Skeletal muscle satellite cell (primary cell): ENCODE measurements around the gene EZR.
"Not testable (repeated sequence)": the region's sequence is repeated elsewhere in the genome, so short reads cannot be mapped to it uniquely, and the experiment has no call there.

Source experiments
- H3K27me3 ChIP-seq: 2 replicates; pipeline ENCODE4 v1.7.0; 2013; ENCODE audit warnings: low read length; ENCODE audit not compliant: control insufficient read depth, insufficient read depth
- H3K36me3 ChIP-seq: 2 replicates; pipeline ENCODE4 v1.7.0; 2013; ENCODE audit warnings: mild to moderate bottlenecking, control low read depth, low read length; ENCODE audit not compliant: insufficient read depth
- H3K4me1 ChIP-seq: 2 replicates; pipeline ENCODE4 v1.7.0; 2013; ENCODE audit warnings: low read length; ENCODE audit not compliant: control insufficient read depth, insufficient read depth
- H3K4me2 ChIP-seq: 2 replicates; pipeline ENCODE4 v1.7.0; 2013; ENCODE audit warnings: mild to moderate bottlenecking, low read length
- H3K4me3 ChIP-seq: 2 replicates; pipeline ENCODE4 v1.7.0; 2013; ENCODE audit warnings: low read length
- H3K9ac ChIP-seq: 2 replicates; pipeline ENCODE4 v1.7.0; 2013; ENCODE audit warnings: mild to moderate bottlenecking, low read depth, low read length, moderate library complexity
- H3K9me3 ChIP-seq: replicated peaks from 2 replicates; pipeline ENCODE4 v1.7.0; 2013; ENCODE audit warnings: mild to moderate bottlenecking, control low read depth, low read length

EZR gene

DNA sequence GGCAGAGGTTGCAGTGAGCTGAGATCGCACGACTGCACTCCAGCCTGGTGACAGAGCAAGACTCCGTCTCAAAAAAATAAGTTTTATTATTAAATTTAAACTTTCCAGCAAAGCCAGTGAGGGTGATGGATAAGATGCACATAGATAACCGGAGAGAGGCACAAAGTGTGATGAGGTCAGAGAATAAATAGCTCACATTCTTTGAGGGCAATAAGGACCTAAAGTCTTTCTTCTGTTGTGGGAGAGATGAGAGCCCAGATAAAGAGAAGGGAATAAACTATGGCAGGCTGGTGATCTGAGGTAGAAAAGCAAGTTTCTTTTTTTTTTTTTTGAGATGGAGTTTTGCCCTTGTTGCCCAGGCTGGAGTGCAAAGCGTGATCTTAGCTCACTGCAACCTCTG is 20.6 kb upstream of the EZR start:
- H3K4me1 ChIP-seq: no peaks in the 10 kb centered on the region
- H3K4me2 ChIP-seq: no peak overlapping the region
- H3K36me3 ChIP-seq: no peaks in the 10 kb centered on the region
- no peak overlapping the region for H3K9ac ChIP-seq
- no peaks in the 10 kb centered on the region for H3K27me3 ChIP-seq
- H3K9me3 ChIP-seq: no peaks in the 10 kb centered on the region
- H3K4me3 ChIP-seq: no peak overlapping the region

DNA sequence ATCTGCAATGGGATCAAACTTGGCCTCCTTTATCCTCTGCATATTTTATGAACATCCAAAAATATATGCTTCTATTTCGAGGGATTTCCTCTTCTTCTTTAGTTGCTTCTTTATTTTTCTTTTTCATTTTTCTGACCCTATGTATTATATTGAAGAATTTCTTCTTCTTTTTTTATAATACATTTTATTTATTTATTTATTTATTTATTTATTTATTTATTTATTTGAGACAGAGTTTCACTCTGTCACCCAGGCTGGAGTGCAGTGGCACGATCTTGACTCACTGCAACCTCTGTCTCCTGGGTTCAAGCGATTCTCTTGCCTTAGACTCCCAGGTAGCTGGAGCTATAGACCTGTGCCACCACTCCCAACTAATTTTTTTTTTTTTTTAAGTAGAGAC is 19.6 kb upstream of the EZR start:
- H3K9ac ChIP-seq, H3K9me3 ChIP-seq, H3K27me3 ChIP-seq, H3K4me2 ChIP-seq, H3K4me3 ChIP-seq, H3K36me3 ChIP-seq, H3K4me1 ChIP-seq: not testable (repeated sequence)

DNA sequence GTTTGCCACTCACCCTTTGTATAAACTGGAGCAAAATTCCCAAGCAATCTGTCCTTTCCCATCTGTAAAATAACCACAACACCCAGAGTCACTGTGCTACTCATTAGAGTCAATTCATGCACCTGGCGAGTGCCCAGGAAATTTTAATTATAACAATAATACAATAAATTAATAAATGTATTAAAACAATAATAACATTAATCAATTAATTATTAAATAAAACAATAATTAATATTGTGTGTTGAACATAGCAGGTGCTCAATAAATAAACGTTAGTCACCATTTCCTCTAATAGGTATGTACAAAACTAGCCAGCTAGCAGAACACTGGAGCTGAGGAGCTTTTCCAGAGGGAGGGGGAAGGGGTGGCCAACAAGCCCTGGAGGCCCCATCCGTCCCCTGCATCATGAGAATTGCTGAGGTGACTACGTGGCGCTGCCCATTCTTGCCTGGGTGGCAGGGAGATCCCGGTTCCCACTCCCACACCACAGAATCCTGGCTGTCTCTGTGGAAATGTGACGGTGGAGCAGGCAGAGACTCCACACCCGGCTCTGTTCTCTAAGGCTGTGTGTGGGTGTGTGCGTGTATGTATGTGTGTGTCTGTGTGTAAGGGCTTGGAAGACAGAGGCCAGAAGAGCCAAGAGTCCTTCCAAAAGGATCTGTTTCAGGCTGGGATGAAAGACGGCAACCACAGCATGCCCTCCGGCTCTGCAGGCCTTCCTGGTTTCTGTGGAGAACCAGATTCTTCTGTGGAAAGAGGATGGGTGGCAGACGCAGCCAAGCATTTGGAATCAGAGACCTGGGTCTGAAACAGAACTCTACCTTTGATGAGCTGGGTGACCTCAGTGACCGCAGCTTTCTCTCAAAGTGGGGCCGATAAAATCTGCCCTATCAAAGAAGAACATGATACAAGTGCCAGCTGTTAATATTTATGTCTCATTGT is 18.8 kb upstream of the EZR start:
- Histone ChIP-seq H3K4me3 (no peak overlapping the region), H3K27me3 (no peaks in the 10 kb centered on the region), H3K9me3 (no peaks in the 10 kb centered on the region), H3K36me3 (no peaks in the 10 kb centered on the region), H3K9ac (no peak overlapping the region), H3K4me2 (no peak overlapping the region), H3K4me1 (no peaks in the 10 kb centered on the region)

DNA sequence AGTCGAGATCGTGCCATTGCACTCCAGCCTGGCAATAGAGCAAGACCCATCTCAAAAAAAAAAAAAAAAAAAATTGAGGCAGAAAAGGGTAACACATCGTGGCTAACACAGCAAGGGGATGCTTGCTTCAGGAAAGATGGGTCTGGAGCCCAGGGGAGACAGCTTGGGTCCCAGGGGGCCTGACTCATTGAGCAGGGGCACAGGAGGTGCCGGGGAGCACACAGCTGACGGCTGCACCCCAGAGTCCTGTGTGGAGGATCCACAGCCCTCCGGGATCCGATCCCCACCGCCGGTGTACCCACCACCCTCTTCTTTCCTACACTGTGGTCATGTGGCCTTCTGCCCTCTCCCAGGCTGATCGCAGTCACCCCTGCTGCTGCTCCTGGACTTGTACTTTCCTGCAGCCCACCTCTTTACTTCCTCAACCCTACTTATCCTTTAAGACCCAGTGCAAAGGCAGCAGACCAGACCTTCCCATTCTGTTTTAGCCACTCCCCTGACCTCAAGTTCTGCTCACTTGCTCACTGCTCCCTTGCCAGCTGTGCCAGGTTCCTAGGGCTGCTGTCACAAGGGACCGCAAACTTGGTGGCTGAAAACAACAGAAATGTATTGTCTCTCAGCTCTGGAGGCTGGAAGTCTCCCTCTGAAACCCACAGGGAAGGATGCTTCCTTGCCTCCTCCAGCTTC is 17.6 kb upstream of the EZR start:
- H3K9me3 ChIP-seq: no peaks in the 10 kb centered on the region
- H3K4me2 ChIP-seq: no peak overlapping the region
- no peak overlapping the region for H3K4me3 ChIP-seq
- no peaks in the 10 kb centered on the region for H3K4me1 ChIP-seq
- no peaks in the 10 kb centered on the region for H3K36me3 ChIP-seq
- H3K27me3 ChIP-seq: no peaks in the 10 kb centered on the region
- H3K9ac ChIP-seq: no peak overlapping the region

DNA sequence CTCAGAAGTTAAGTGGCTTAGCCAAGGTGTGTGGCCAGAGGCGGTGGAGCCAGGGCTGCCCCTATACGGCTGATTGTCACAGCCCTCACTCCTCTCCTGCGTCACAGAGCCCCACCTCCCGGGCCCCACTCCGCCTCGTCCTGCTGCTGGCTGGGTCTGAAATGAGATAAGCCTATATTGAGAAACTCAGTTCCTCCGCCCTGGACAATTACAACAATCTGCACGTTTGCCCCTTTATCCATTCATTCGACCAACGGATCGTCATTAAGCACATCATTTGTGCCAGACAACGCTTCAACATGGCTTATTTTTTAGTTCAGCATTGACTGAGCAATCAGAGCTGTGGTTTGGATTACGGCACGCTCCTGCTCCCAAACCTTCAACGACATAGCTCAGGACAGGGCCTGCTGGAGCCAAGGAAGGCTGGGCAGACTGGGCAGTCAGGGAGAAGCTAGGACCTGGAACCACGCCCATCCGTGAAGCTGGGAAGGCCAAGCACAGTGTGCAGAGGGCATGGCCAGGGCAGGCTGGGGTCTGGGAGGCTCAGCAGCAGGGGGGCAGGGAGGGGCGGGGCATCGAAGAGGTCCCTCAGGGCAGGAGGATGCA is 16.6 kb upstream of the EZR start:
- no peak overlapping the region for H3K4me2 ChIP-seq
- H3K9ac ChIP-seq: no peak overlapping the region
- H3K36me3 ChIP-seq: no peaks in the 10 kb centered on the region
- H3K4me1 ChIP-seq: no peaks in the 10 kb centered on the region
- no peaks in the 10 kb centered on the region for H3K9me3 ChIP-seq
- H3K27me3 ChIP-seq: no peaks in the 10 kb centered on the region
- H3K4me3 ChIP-seq: no peak overlapping the region

DNA sequence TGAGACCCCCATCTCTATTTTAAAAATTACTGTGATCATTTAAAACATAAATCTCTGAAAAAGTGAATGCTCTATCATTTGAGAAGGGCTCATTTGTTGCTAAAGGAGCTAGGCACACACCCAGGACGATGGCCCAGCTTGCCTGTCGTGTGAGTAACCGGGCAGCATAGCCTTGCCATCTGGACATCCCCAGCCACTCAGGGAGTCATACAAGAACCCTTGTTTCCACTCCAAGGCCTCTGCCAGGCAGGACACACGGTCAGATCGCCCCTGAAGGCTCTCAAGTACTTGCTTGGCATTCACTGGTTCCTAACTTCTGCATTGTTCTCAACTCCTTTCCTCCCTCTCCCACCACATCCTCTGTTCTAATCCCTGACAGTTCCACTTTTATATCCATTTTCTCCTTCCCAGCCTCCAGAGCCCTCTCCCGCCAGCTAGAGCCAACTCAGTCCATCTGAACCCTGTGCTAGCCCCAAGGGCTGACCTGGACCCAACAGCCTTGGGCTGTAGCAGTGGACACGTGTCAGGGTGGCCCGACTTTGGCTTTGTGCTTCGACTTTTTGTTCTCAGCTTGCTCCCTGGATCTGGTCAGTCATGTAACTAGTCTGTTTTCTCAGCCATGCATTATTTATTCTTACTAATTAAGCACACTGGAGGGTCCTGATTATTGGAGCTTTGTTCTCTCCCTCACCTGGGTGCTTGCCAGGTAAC is 15.7 kb upstream of the EZR start:
- H3K9ac ChIP-seq: no peak overlapping the region
- no peak overlapping the region for H3K4me3 ChIP-seq
- no peak overlapping the region for H3K4me2 ChIP-seq
- no peaks in the 10 kb centered on the region for H3K27me3 ChIP-seq
- no peaks in the 10 kb centered on the region for H3K9me3 ChIP-seq
- no peaks in the 10 kb centered on the region for H3K4me1 ChIP-seq
- H3K36me3 ChIP-seq: no peaks in the 10 kb centered on the region

DNA sequence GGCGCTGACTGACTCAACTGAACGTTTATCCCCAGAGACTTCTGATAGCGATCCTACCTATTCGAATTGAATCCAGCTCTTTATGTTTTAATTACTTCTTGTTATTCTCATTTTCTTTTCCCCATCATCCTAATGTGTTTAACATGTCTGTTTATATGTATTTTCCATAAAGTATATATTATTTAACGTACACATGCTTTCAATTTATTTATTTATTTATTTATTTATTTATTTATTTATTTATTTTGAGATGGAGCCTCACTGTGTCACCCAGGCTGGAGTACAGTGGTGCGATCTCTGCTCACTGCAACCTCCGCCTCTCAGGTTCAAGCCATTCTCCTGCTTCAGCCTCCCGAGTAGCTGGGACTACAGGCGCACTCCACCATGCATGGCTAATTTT is 13.6 kb upstream of the EZR start:
- not testable (repeated sequence) for H3K27me3 ChIP-seq, H3K4me2 ChIP-seq, H3K9me3 ChIP-seq, H3K9ac ChIP-seq, H3K4me3 ChIP-seq, H3K4me1 ChIP-seq, H3K36me3 ChIP-seq

DNA sequence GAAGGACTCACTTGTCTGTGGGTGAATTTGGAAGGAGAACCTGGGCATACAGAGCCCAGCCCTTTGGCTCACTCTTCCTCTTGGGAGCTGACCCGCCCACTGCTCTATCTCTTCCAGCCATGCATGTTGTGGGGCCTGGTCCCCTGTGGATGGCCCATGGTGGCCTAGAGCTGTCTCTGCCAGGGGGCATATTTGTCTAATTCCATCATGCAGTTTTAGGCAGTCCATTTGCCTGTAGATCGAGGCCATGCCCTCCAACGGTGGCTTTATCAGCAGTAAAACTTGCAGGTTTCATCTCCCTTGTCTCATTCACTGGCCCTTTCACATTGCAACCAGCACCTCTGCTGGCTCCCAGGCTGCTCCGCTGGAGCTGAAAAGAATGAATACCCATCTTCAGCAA is 12.9 kb upstream of the EZR start:
- Histone ChIP-seq H3K27me3 (no peaks in the 10 kb centered on the region), H3K36me3 (no peaks in the 10 kb centered on the region), H3K4me1 (no peaks in the 10 kb centered on the region), H3K4me3 (no peak overlapping the region), H3K9me3 (no peaks in the 10 kb centered on the region), H3K4me2 (no peak overlapping the region), H3K9ac (no peak overlapping the region)

DNA sequence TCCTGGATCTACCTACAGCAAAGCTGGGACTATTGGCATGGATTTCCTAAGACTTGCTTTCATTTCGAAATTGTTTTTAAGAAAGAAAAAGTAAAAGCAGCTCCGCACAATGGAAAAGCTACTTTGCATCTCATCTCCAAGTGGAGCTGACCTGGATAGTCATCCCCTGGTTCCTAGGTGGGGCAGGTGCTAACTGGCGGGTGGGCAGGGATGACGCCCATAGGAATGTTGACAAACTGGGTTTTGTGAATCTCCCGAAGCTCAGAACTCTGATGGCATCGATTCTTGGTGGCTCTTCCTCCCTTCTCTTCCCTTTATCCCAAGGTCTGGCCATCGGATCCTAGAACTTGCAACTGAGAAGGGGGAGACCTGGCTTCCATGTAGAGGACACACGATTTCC is 12.4 kb upstream of the EZR start:
- no peak overlapping the region for H3K9ac ChIP-seq
- no peaks in the 10 kb centered on the region for H3K27me3 ChIP-seq
- H3K4me1 ChIP-seq: no peaks in the 10 kb centered on the region
- no peak overlapping the region for H3K4me2 ChIP-seq
- H3K4me3 ChIP-seq: no peak overlapping the region
- no peaks in the 10 kb centered on the region for H3K36me3 ChIP-seq
- H3K9me3 ChIP-seq: no peaks in the 10 kb centered on the region

DNA sequence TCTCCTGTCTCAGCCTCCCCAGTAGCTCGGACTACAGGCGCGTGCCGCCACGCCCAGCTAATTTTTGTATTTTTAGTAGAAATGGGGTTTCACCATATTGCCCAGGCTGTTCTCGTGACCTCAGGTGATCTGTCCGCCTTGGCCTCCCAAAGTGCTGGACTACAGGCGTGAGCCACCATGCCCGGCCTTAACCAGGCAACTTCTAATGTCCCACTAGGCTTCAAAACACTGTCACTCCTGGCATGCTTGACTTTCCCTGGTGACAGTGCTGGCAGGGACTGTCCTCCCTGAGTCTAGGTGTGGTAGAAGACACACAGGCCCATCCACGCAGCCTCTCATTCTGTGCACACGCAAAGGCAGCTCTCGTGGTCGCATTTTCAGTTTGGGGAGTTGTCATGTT is 11.6 kb upstream of the EZR start:
- H3K4me1 ChIP-seq: peaks cover 3% of the 10 kb centered on the region
- no peaks in the 10 kb centered on the region for H3K27me3 ChIP-seq
- no peak overlapping the region for H3K4me3 ChIP-seq
- H3K9ac ChIP-seq: no peak overlapping the region
- no peaks in the 10 kb centered on the region for H3K9me3 ChIP-seq
- H3K4me2 ChIP-seq: no peak overlapping the region
- no peaks in the 10 kb centered on the region for H3K36me3 ChIP-seq

DNA sequence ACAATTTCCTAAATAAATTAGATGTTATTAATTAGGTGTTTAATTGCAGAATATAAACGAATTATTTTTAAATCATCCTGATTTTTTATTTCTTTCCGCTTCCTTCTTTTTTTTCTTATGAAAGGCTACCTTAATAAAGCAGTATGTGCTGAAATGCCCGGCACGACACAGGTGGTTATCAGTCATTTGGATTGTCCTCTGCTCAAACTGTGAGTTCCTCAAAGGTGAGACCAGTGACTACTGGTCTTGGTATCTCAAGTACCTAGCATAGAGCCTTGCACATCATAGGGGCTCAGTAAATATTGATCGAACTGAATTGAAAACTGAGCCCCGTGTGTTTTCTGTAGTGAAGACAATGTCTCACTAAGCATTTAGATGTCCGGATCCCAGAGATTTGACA is 9.6 kb upstream of the EZR start:
- H3K27me3 ChIP-seq: no peaks in the 10 kb centered on the region
- no peak overlapping the region for H3K4me3 ChIP-seq
- H3K4me1 ChIP-seq: peaks cover 4% of the 10 kb centered on the region

More for the DNA sequence above, 9.6 kb upstream of the EZR start:
- no peaks in the 10 kb centered on the region for H3K9me3 ChIP-seq
- H3K9ac ChIP-seq: no peak overlapping the region
- H3K36me3 ChIP-seq: no peaks in the 10 kb centered on the region
- H3K4me2 ChIP-seq: no peak overlapping the region
